DOHH2 (cell line): Measurements from ENCODE around the gene CCDC69.

Source experiments
- CTCF ChIP-seq: fragments of 200-600 bp; sonication (generic); IDR thresholded peaks from one replicate; pipeline ENCODE4 v1.5.1; 2014; ENCODE audit warnings: antibody characterized with exemption, mild to moderate bottlenecking, low read depth, low read length; ENCODE audit not compliant: poor library complexity, severe bottlenecking
- EZH2phosphoT487 ChIP-seq: fragments of 200-600 bp; sonication (generic); IDR thresholded peaks from 2 replicates; pipeline ENCODE4 v1.6.1; 2017; ENCODE audit warnings: borderline replicate concordance, mild to moderate bottlenecking, antibody characterized with exemption, low read length, moderate library complexity, mixed read lengths

GRCh38 chr5:151141535-151141934 is 82.4 kb downstream of the CCDC69 start:
- TF ChIP-seq CTCF (no peak), EZH2phosphoT487 (no peak)
